GM13977 (cell line): ENCODE measurements around the gene EIF5B.
"Not testable (repeated sequence)": the region's sequence is repeated elsewhere in the genome, so short reads cannot be mapped to it uniquely, and the experiment has no call there.

ENCODE experiments used
- DNase-seq: peaks from one replicate; pipeline ENCODE4 v3.0.0; 2012; ENCODE audit warnings: low spot score
- in situ Hi-C: fragments of 300-500 bp; cut with MboI; formaldehyde crosslinking; loops from one replicate; pipeline ENCODE4 v1.12.0; 2022; ENCODE audit warnings: low sequenced_read_pairs, low pct_unique_long_range_greater_than_20kb, mixed read lengths, inconsistent platforms; ENCODE audit not compliant: unreplicated experiment
- TF ChIP-seq, protein P1 (sequence below): IDR thresholded peaks from 2 replicates; pipeline ENCODE4 v1.5.1; 2012; ENCODE audit warnings: mild to moderate bottlenecking, control low read depth; ENCODE audit not compliant: insufficient read depth; ENCODE audit errors: extremely low read depth, missing control alignments

EIF5B gene

DNA sequence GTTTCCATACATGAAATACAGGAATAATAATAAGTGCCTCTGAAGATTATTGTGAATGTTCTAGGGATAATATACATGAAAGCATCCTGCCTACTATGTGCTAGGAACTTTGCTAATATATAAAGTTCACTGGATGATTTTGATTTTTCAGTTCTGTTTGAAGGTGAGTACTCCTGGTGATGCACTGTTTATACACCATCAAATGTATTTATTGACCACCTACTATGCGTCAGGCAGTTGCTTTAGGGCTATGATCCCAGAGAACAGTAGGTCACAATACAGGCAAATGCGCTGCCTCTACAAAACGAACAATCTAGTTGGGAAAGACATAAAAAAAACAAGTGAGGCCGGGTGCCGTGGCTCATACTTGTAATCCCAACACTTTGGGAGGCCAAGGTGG lies 11.8 kb upstream of the EIF5B start:
- TF ChIP-seq, protein P1, sequence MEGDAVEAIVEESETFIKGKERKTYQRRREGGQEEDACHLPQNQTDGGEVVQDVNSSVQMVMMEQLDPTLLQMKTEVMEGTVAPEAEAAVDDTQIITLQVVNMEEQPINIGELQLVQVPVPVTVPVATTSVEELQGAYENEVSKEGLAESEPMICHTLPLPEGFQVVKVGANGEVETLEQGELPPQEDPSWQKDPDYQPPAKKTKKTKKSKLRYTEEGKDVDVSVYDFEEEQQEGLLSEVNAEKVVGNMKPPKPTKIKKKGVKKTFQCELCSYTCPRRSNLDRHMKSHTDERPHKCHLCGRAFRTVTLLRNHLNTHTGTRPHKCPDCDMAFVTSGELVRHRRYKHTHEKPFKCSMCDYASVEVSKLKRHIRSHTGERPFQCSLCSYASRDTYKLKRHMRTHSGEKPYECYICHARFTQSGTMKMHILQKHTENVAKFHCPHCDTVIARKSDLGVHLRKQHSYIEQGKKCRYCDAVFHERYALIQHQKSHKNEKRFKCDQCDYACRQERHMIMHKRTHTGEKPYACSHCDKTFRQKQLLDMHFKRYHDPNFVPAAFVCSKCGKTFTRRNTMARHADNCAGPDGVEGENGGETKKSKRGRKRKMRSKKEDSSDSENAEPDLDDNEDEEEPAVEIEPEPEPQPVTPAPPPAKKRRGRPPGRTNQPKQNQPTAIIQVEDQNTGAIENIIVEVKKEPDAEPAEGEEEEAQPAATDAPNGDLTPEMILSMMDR = no peak
- in situ Hi-C loops = no loop called here
- DNase-seq = no peak

DNA sequence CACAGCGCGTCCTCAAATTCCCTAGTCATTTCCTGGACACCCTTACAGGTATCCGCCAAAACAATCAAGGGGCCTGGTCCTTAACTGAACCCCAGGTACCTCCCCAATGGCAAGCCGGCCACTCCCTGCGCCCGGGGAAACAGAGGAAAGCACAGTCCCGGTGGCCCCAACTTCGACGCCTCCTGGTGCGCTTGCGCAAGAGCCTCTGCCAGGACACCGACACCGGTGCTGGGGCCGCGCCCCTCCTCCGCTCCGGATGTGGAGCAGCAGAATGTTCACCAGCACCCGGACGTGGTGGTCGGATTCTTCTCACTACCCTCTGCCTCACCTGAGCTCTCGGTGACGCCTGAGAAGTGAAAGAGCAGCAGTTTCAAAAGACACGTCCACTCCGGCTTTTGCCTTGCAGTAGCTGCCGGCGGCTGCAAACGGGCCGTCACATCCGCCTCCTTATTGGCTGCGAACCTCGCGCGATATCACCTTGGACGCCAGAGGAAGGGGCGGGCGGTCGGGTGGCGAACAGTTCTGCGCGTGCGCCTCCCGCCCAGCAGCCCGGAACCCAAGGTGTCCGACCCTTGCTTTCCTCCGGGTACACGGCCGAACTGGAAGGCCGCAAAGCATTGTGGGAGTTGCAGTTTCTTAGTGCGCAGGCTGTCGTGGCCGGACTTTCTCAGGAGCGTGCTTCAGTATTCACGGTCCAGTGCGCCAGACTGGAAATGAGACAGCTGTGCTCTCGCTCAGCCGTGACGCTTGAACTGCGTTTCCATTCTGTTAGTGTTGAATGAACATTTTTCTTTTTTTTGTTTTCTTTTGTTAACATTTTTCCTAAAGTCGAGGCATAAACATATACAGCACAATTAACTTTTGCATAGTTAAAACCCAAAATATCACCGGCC lies 1.0 kb upstream of the EIF5B start, which contains the start of gene TXNDC9:
TXNDC9 (minus strand) TSS at position 423 of the 893 bp plus-strand sequence. CDS start 3,123 bp downstream, outside the sequence.
- DNase-seq = peak; percentile 96
- in situ Hi-C loops = no loop called here
- TF ChIP-seq, protein P1 = no peak

GRCh38 chr2:99336804-99337112 lies 431 bp upstream of the EIF5B start:
- DNase-seq = no peak
- in situ Hi-C loops = no loop called here
- TF ChIP-seq, protein P1 = no peak

- in situ Hi-C loops = no loop called here
- DNase-seq = peak; percentile 30
- TF ChIP-seq, protein P1 = no peak
These were observed 918 bp downstream of the EIF5B start for GRCh38 chr2:99338029-99338585.

- in situ Hi-C loops = no loop called here
- no peak for DNase-seq
These were observed 3.6 kb downstream of the EIF5B start for GRCh38 chr2:99340669-99341236.

DNA sequence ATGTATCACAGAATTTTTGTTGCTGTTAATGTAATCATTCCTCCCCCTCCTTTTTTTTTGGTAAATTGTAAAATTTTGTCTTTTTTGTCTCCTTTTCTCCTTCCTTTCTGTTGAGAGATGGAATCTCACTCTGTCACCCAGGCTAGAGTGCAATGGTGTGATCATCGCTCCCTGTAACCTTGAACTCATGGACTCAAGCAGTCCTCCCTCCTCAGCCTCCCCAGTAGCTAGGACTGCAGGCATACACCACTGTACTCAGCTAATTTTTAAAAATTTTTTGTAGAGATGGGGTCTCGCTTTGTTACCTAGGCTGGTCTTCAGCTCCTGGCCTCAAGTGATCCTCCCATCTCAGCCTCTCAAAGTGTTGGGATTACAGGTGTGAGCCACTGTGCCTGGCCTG lies 5.3 kb downstream of the EIF5B start:
- no peak for DNase-seq
- in situ Hi-C loops = no loop called here
- TF ChIP-seq, protein P1 = no peak

More at GRCh38 chr2:99340669-99341236, 3.6 kb downstream of the EIF5B start:
- TF ChIP-seq, protein P1 = no peak

- DNase-seq, in situ Hi-C loops: not testable (repeated sequence)
These were observed 8.3 kb downstream of the EIF5B start for GRCh38 chr2:99345446-99345845.
